ENCODE measurements around the gene NAB2.

Gene NAB2

GRCh38 chr12:57101892-57102695 is 13.2 kb downstream of the NAB2 start:
- no peak overlapping the region for H3K4me2 ChIP-seq (ENCODE audit: low read length)
- H3K27me3 ChIP-seq (ENCODE audit: insufficient read depth, low read length) = no peaks in the 10 kb centered on the region
- H3K4me1 ChIP-seq (ENCODE audit: insufficient read depth, low read length, severe bottlenecking) = no peaks in the 10 kb centered on the region
- no peak overlapping the region for H3K9ac ChIP-seq (ENCODE audit: low read length)
- peak overlapping the region; percentile 10 for H3K27ac ChIP-seq (ENCODE audit: low read depth, low read length, poor library complexity, severe bottlenecking)
- TF ChIP-seq EZH2 (IDR thresholded peaks at IDR 0.05; ENCODE audit: borderline replicate concordance, low read length) (no peak), CTCF (IDR thresholded peaks at IDR 0.05; ENCODE audit: low read length) (no peak)
- H4K20me1 ChIP-seq (ENCODE audit: insufficient read depth, low read length) = no peaks in the 10 kb centered on the region
- H2AFZ ChIP-seq (ENCODE audit: low read length) = no peak overlapping the region
- H3K9me3 ChIP-seq (ENCODE audit: low read length) = no peaks in the 10 kb centered on the region
- no peaks in the 10 kb centered on the region for H3K9me2 ChIP-seq (ENCODE audit: low read depth, low read length)
- H3K4me3 ChIP-seq (ENCODE audit: low read depth, low read length, poor library complexity, severe bottlenecking) = no peak overlapping the region
- H3K36me3 ChIP-seq (ENCODE audit: insufficient read depth, low read length) = peaks cover 81% of the 10 kb centered on the region
- H3K79me2 ChIP-seq (ENCODE audit: insufficient read depth, low read length) = no peaks in the 10 kb centered on the region
- no peaks in the 10 kb centered on the region for H3F3A ChIP-seq (ENCODE audit: insufficient read depth, low read length)

- no peaks in the 10 kb centered on the region for H3K9me3 ChIP-seq (ENCODE audit: low read length)
- H4K20me1 ChIP-seq (ENCODE audit: insufficient read depth, low read length) = no peaks in the 10 kb centered on the region
- H2AFZ ChIP-seq (ENCODE audit: low read length) = no peak overlapping the region
- H3K36me3 ChIP-seq (ENCODE audit: insufficient read depth, low read length) = peaks cover 81% of the 10 kb centered on the region
- H3K4me2 ChIP-seq (ENCODE audit: low read length) = no peak overlapping the region
- no peak overlapping the region for H3K4me3 ChIP-seq (ENCODE audit: low read depth, low read length, poor library complexity, severe bottlenecking)
- H3K9me2 ChIP-seq (ENCODE audit: low read depth, low read length) = no peaks in the 10 kb centered on the region
- no peaks in the 10 kb centered on the region for H3K27me3 ChIP-seq (ENCODE audit: insufficient read depth, low read length)
- H3K27ac ChIP-seq (ENCODE audit: low read depth, low read length, poor library complexity, severe bottlenecking) = no peak overlapping the region
- H3F3A ChIP-seq (ENCODE audit: insufficient read depth, low read length) = no peaks in the 10 kb centered on the region
- no peaks in the 10 kb centered on the region for H3K4me1 ChIP-seq (ENCODE audit: insufficient read depth, low read length, severe bottlenecking)
- no peak overlapping the region for H3K9ac ChIP-seq (ENCODE audit: low read length)
- TF ChIP-seq EZH2 (IDR thresholded peaks at IDR 0.05; ENCODE audit: borderline replicate concordance, low read length) (no peak), CTCF (IDR thresholded peaks at IDR 0.05; ENCODE audit: low read length) (no peak)
- H3K79me2 ChIP-seq (ENCODE audit: insufficient read depth, low read length) = no peaks in the 10 kb centered on the region
Measured at GRCh38 chr12:57103856-57104255, 14.9 kb downstream of the NAB2 start.

GRCh38 chr12:57104292-57104910 is 15.5 kb downstream of the NAB2 start:
- Histone ChIP-seq H3K4me3 (ENCODE audit: low read depth, low read length, poor library complexity, severe bottlenecking) (no peak overlapping the region), H3F3A (ENCODE audit: insufficient read depth, low read length) (no peaks in the 10 kb centered on the region), H3K9ac (ENCODE audit: low read length) (no peak overlapping the region), H3K27ac (ENCODE audit: low read depth, low read length, poor library complexity, severe bottlenecking) (no peak overlapping the region), H3K9me3 (ENCODE audit: low read length) (no peaks in the 10 kb centered on the region), H3K9me2 (ENCODE audit: low read depth, low read length) (no peaks in the 10 kb centered on the region), H2AFZ (ENCODE audit: low read length) (no peak overlapping the region), H3K27me3 (ENCODE audit: insufficient read depth, low read length) (no peaks in the 10 kb centered on the region), H3K4me2 (ENCODE audit: low read length) (no peak overlapping the region), H4K20me1 (ENCODE audit: insufficient read depth, low read length) (no peaks in the 10 kb centered on the region), H3K36me3 (ENCODE audit: insufficient read depth, low read length) (peaks cover 75% of the 10 kb centered on the region), H3K79me2 (ENCODE audit: insufficient read depth, low read length) (0 out of 2 replicates have a peak, but pooled peaks cover 2% of the 10 kb centered on the region), H3K4me1 (ENCODE audit: insufficient read depth, low read length, severe bottlenecking) (peaks cover 3% of the 10 kb centered on the region)
- TF ChIP-seq EZH2 (IDR thresholded peaks at IDR 0.05; ENCODE audit: borderline replicate concordance, low read length) (no peak), CTCF (IDR thresholded peaks at IDR 0.05; ENCODE audit: low read length) (no peak)
